GM23248 (cell line): Measurements from ENCODE around the gene RELN. TPM values are rescaled to one million over a fixed set of nuclear protein-coding genes. Genes with fewer than 3 reads are reported as not detected.
"Not testable (repeated sequence)": the region's sequence is repeated elsewhere in the genome, so short reads cannot be mapped to it uniquely, and the experiment has no call there.

Experiments
- DNase-seq: peaks from one replicate; pipeline ENCODE4 v3.0.0-alpha.2; 2015
- H2AFZ ChIP-seq: fragments of 200-600 bp; sonication (generic); 2 replicates; pipeline ENCODE4 v1.6.1; 2016; ENCODE audit warnings: antibody characterized with exemption
- H3F3A ChIP-seq: fragments of 200-600 bp; sonication (generic); 2 replicates; pipeline ENCODE4 v1.6.1; 2016; ENCODE audit warnings: mild to moderate bottlenecking, antibody characterized with exemption, mixed run types; ENCODE audit not compliant: insufficient read depth
- H3K27ac ChIP-seq: fragments of 200-600 bp; sonication (generic); 2 replicates; pipeline ENCODE4 v1.5.1; 2016; ENCODE audit warnings: mild to moderate bottlenecking
- H3K27me3 ChIP-seq: fragments of 200-600 bp; sonication (generic); replicated peaks from 2 replicates; pipeline ENCODE4 v1.6.1; 2016; ENCODE audit warnings: mild to moderate bottlenecking; ENCODE audit not compliant: insufficient read depth
- H3K36me3 ChIP-seq: fragments of 200-600 bp; sonication (generic); 2 replicates; pipeline ENCODE4 v1.6.1; 2016; ENCODE audit warnings: low read depth, mild to moderate bottlenecking
- H3K4me1 ChIP-seq: fragments of 200-600 bp; sonication (generic); 2 replicates; pipeline ENCODE4 v1.6.1; 2016; ENCODE audit warnings: mild to moderate bottlenecking; ENCODE audit not compliant: insufficient read depth
- H3K4me2 ChIP-seq: fragments of 200-600 bp; sonication (generic); one replicate; pipeline ENCODE4 v1.6.1; 2016; ENCODE audit warnings: mild to moderate bottlenecking; ENCODE audit not compliant: unreplicated experiment
- H3K4me3 ChIP-seq: fragments of 200-600 bp; sonication (generic); 2 replicates; pipeline ENCODE4 v1.5.1; 2016; ENCODE audit warnings: mild to moderate bottlenecking
- H3K79me2 ChIP-seq: fragments of 200-600 bp; sonication (generic); 2 replicates; pipeline ENCODE4 v1.6.1; 2016; ENCODE audit warnings: mild to moderate bottlenecking; ENCODE audit not compliant: insufficient read depth
- H3K9ac ChIP-seq: fragments of 200-600 bp; sonication (generic); 2 replicates; pipeline ENCODE4 v1.6.1; 2016; ENCODE audit warnings: mild to moderate bottlenecking
- H3K9me2 ChIP-seq: fragments of 200-600 bp; sonication (generic); 2 replicates; pipeline ENCODE4 v1.6.1; 2016; ENCODE audit warnings: mixed run types, mild to moderate bottlenecking, moderate library complexity; ENCODE audit not compliant: insufficient read depth
- H3K9me3 ChIP-seq: fragments of 200-600 bp; sonication (generic); one replicate; pipeline ENCODE4 v1.6.1; 2017; ENCODE audit warnings: low read depth
- H4K20me1 ChIP-seq: fragments of 200-600 bp; sonication (generic); 2 replicates; pipeline ENCODE4 v1.6.0; 2016; ENCODE audit not compliant: insufficient read depth
- EZH2 ChIP-seq: fragments of 200-600 bp; sonication (generic); IDR thresholded peaks from 2 replicates; pipeline ENCODE4 v1.6.1; 2018; ENCODE audit warnings: antibody characterized with exemption, mild to moderate bottlenecking; ENCODE audit not compliant: insufficient read depth, poor library complexity, severe bottlenecking
- EZH2phosphoT487 ChIP-seq: fragments of 200-600 bp; sonication (generic); IDR thresholded peaks from 2 replicates; pipeline ENCODE4 v1.6.1; 2018; ENCODE audit warnings: antibody characterized with exemption, moderate library complexity, mild to moderate bottlenecking, low read depth; ENCODE audit not compliant: insufficient read depth
- WGBS, 2 experiments: methylation state at CpG; one replicate each; pipeline ENCODE4 v1.1.6; 2015 to 2017; ENCODE audit warnings: low lambda C conversion rate in 2 of 2, low coverage in 1 of 2; ENCODE audit errors: missing lambda C conversion rate in 2 of 2; 5-methylcytosine and 5-hydroxymethylcytosine counted together
- in situ Hi-C: fragments of 300-500 bp; cut with MboI; formaldehyde crosslinking; loops from 2 replicates; pipeline ENCODE4 v1.15.0; 2020
- polyA plus RNA-seq: library from polyadenylated mRNA; unstranded; fragments of >200 nt; fragmentation: Nextera tagmentation; extraction: Ambion mirVana; gene quantifications from 2 replicates; pipeline ENCODE4 v1.2.1, GENCODE V29; 2016
- total RNA-seq: library from RNA; depleted of rRNA; stranded (reverse); fragments of >200 nt; shearing (Covaris generic); gene quantifications from 2 replicates; pipeline ENCODE4 v1.2.3, GENCODE V29; 2014

The RELN gene
- total and polyA plus RNA-seq, 2 experiments from 2014 or later: 0.76 to 0.97 TPM

- WGBS, 2 experiments: 73 to 74% methylated on average over 6 of the region's 6 CpGs
- in situ Hi-C loops: no loop called here
These were observed 467.5 kb downstream of the RELN start for GRCh38 chr7:103521937-103522336.

DNA sequence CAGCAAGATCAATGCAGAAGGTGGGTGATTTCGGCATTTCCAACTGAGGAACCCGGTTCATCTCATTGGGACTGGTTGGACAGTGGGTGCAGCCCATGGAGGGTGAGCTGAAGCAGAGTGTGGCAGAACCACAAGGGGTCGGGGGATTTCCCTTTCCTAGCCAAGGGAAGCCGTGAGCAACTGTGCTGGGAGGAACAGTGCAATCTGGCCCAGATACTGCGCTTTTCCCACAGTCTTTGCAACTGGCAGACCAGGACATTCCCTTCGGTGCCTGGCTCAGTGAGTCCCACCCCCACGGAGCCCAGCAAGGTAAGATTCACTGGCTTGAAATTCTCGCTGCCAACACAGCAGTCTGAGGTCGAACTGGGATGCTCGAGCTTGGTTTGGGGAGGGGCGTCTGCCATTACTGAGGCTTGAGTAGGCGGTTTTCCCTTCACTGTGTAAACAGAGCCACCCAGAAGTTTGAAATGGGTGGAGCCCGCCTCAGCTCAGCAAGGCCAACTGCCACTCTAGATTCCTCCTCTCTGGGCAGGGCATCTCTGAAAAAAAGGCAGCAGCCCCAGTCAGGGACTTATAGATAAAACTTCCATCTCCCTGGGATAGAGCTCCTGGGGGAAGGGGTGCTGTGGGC lies 484.8 kb downstream of the RELN start:
- no peaks in the 10 kb centered on the region for H3K79me2 ChIP-seq
- H3K27ac ChIP-seq: no peak overlapping the region
- no peak overlapping the region for H3K9ac ChIP-seq
- no peak overlapping the region for H2AFZ ChIP-seq
- no peaks in the 10 kb centered on the region for H4K20me1 ChIP-seq
- no peak for DNase-seq
- H3K36me3 ChIP-seq: no peaks in the 10 kb centered on the region
- H3K4me3 ChIP-seq: no peak overlapping the region
- H3K27me3 ChIP-seq: no peaks in the 10 kb centered on the region
- H3K9me2 ChIP-seq: no peaks in the 10 kb centered on the region
- no peaks in the 10 kb centered on the region for H3F3A ChIP-seq
- no peaks in the 10 kb centered on the region for H3K9me3 ChIP-seq
- WGBS, 2 experiments: 48% methylated on average over 12 to 13 of the region's 13 CpGs
- no peak for TF ChIP-seq EZH2
- TF ChIP-seq EZH2phosphoT487: no peak
- H3K4me1 ChIP-seq: no peaks in the 10 kb centered on the region
- no peak overlapping the region for H3K4me2 ChIP-seq
- in situ Hi-C loops: no loop called here

More at GRCh38 chr7:103521937-103522336, 467.5 kb downstream of the RELN start:
- no peak overlapping the region for H3K4me2 ChIP-seq
- TF ChIP-seq EZH2phosphoT487 (no peak), EZH2 (no peak)
- H3F3A ChIP-seq: no peaks in the 10 kb centered on the region
- H3K36me3 ChIP-seq: no peaks in the 10 kb centered on the region
- DNase-seq: no peak
- no peak overlapping the region for H3K9ac ChIP-seq
- no peaks in the 10 kb centered on the region for H3K27me3 ChIP-seq
- H3K4me1 ChIP-seq: no peaks in the 10 kb centered on the region
- no peaks in the 10 kb centered on the region for H3K9me3 ChIP-seq
- H3K27ac ChIP-seq: no peak overlapping the region
- no peaks in the 10 kb centered on the region for H3K9me2 ChIP-seq
- no peak overlapping the region for H3K4me3 ChIP-seq
- H2AFZ ChIP-seq: no peak overlapping the region
- no peaks in the 10 kb centered on the region for H4K20me1 ChIP-seq
- no peaks in the 10 kb centered on the region for H3K79me2 ChIP-seq

DNA sequence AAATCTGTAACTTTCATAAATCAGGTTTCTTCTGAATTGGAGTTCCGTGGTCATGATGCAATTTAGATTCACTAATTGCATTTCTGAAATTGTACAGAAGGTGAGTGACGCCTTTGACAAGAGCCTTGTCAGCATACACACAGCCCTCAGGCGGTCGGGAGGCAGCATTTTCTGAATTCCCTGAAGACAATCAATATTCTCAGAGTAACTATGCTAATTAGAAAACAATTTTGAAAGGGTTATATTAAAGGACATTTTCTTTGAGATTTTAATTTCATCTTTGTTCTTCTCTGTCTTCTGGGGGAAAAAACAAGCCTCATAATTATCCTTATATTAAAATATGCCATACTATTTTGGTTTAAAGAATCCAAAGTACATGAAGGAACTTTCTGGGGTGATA lies 488.3 kb downstream of the RELN start:
- H3K36me3 ChIP-seq: no peaks in the 10 kb centered on the region
- H4K20me1 ChIP-seq: no peaks in the 10 kb centered on the region
- H3K4me1 ChIP-seq: no peaks in the 10 kb centered on the region
- in situ Hi-C loops: no loop called here
- no peaks in the 10 kb centered on the region for H3F3A ChIP-seq
- no peaks in the 10 kb centered on the region for H3K9me2 ChIP-seq
- no peak overlapping the region for H2AFZ ChIP-seq
- no peak overlapping the region for H3K4me3 ChIP-seq
- H3K9me3 ChIP-seq: no peaks in the 10 kb centered on the region
- H3K27ac ChIP-seq: no peak overlapping the region
- WGBS, 2 experiments: 58 to 63% methylated on average over 4 of the region's 4 CpGs
- TF ChIP-seq EZH2phosphoT487: no peak
- H3K27me3 ChIP-seq: no peaks in the 10 kb centered on the region
- no peaks in the 10 kb centered on the region for H3K79me2 ChIP-seq
- no peak overlapping the region for H3K4me2 ChIP-seq
- no peak for DNase-seq
- no peak overlapping the region for H3K9ac ChIP-seq

DNA sequence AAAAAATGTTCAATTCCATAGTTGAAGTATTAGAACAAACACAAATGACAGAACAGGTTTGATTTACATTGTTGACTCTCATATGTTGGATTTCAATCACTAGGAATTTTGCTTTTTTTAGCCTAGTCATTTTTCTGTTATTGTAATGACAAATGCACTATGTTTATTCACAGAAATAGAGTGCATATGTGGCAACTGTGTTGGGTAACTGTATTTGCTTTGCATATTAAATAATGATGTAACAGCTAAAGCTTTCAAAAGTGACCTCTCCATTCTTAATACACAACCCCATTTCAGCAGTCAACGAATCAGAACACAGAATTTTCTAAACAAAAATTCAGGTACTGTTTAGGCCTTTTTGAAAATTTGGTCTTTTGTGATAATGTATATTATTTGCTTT lies 489.5 kb downstream of the RELN start:
- Histone ChIP-seq H3K36me3 (no peaks in the 10 kb centered on the region), H3K9me3 (no peaks in the 10 kb centered on the region), H3K4me3 (no peak overlapping the region), H3K9ac (no peak overlapping the region), H3K4me1 (no peaks in the 10 kb centered on the region), H3F3A (no peaks in the 10 kb centered on the region), H3K27ac (no peak overlapping the region), H2AFZ (no peak overlapping the region), H3K27me3 (no peaks in the 10 kb centered on the region), H3K4me2 (no peak overlapping the region), H4K20me1 (no peaks in the 10 kb centered on the region), H3K9me2 (no peaks in the 10 kb centered on the region), H3K79me2 (no peaks in the 10 kb centered on the region)
- DNase-seq: peak; percentile 29
- in situ Hi-C loops: no loop called here
- TF ChIP-seq EZH2phosphoT487 (no peak), EZH2 (no peak)
- WGBS, 2 experiments: 31 to 43% methylated on average over 1 of the region's 1 CpG

DNA sequence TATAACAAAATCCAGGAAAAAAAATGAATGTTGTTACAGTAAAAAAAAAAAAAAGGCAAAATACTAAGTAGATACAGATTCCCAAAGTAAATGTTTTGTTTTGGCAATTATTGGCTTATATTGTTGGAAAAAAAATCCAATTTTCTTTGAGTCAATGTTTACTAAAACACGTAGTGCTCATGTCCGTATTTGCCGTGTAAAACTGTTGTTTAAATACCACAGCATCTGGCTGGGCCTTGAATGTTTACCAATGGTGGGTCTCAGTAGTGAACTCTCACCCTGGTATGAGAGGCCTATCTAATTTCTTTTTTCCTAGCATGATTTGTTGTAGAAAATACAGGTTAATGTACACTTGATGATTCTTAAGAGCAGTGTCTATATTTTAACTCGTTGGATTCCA lies 502.0 kb downstream of the RELN start:
- in situ Hi-C loops: no loop called here
- H3K27me3 ChIP-seq: no peaks in the 10 kb centered on the region

DNA sequence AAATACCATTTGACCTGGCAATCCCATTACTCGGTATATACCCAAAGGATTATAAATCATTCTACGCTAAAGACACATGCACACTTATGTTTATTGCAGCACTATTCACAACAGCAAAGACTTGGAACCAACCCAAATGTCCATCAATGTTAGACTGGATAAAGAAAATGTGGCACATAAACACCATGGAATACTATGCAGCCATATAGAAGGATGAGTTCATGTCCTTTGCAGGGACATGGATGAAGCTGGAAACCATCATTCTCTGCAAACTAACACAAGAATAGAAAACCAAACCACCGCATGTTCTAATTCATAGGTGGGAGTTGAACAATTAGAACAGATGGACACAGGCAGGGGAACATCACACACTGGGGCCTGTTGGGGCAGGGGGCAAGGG lies 502.6 kb downstream of the RELN start:
- H3K4me2 ChIP-seq, in situ Hi-C loops, H3K79me2 ChIP-seq, H3K4me1 ChIP-seq, H3K9me2 ChIP-seq, DNase-seq, H3K36me3 ChIP-seq, H3F3A ChIP-seq, H3K9ac ChIP-seq, H4K20me1 ChIP-seq, H3K4me3 ChIP-seq, H3K9me3 ChIP-seq, H2AFZ ChIP-seq, H3K27ac ChIP-seq, H3K27me3 ChIP-seq: not testable (repeated sequence)
- WGBS, 2 experiments: 77 to 83% methylated on average over 3 of the region's 3 CpGs

More for the DNA sequence above, 502.0 kb downstream of the RELN start:
- WGBS, 2 experiments: 71 to 84% methylated on average over 4 of the region's 4 CpGs
- Histone ChIP-seq H3K36me3 (no peaks in the 10 kb centered on the region), H3F3A (no peaks in the 10 kb centered on the region), H2AFZ (no peak overlapping the region), H3K9me2 (no peaks in the 10 kb centered on the region), H3K79me2 (no peaks in the 10 kb centered on the region), H3K4me2 (no peak overlapping the region), H4K20me1 (no peaks in the 10 kb centered on the region), H3K9ac (no peak overlapping the region), H3K4me3 (no peak overlapping the region), H3K27ac (no peak overlapping the region), H3K9me3 (no peaks in the 10 kb centered on the region), H3K4me1 (no peaks in the 10 kb centered on the region)
- TF ChIP-seq EZH2: no peak
- TF ChIP-seq EZH2phosphoT487: no peak
- no peak for DNase-seq
